ENCODE measurements around the gene PICK1.

- no peak for TF ChIP-seq PKNOX1 (IDR thresholded peaks at IDR 0.05)
- no peak for TF ChIP-seq JUND (IDR thresholded peaks at IDR 0.05; ENCODE audit: low read depth, low read length)
- no peak for TF ChIP-seq ATF3 (IDR thresholded peaks at IDR 0.05; ENCODE audit: borderline replicate concordance, extremely low read depth, low read depth, low read length)
Observed at GRCh38 chr22:38077096-38077495, 19.9 kb downstream of the PICK1 start.
